GM23338 (cell line): ENCODE data around the gene FRMPD1.

Experiments
- EZH2 ChIP-seq: fragments of 200-600 bp; sonication (generic); IDR thresholded peaks from one replicate; pipeline ENCODE4 v1.8.0; 2017; ENCODE audit warnings: antibody characterized with exemption, mild to moderate bottlenecking, low read depth; ENCODE audit not compliant: unreplicated experiment
- POLR2AphosphoS5 ChIP-seq: IDR thresholded peaks from 2 replicates; pipeline ENCODE4 v1.6.1; 2016; ENCODE audit warnings: antibody characterized with exemption, low read depth
- TF ChIP-seq, protein P1 (sequence below), 2 experiments: fragments of 200-600 bp in 1 of 2; sonication (generic) in 1 of 2; conservative IDR thresholded peaks; 2 replicates each; pipeline versions ENCODE4 v1.5.1 to v1.6.1; 2016 to 2017; ENCODE audit warnings: antibody characterized with exemption in 2 of 2, low read depth in 2 of 2, mild to moderate bottlenecking in 2 of 2, moderate library complexity in 1 of 2

DNA sequence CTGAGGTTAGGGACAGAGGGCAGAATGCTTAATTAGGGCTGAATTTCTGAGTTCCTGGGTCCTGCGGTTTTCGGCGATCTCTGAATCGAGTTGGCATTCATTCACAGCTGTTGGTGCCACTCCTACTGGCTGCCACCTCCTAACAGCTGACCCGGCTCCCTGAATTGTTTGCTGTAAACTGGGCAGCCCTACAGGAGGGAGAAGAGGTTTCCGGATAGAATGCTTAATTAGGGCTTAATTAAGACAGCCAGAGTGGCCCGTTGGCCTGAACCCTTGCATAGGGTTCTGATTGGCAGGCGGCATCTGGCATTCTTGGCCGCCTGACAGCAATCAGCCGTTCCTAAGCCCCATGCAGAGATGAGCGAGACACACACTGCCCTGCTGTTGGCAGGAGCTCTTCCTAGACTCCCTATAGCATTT is 25.7 kb downstream of the FRMPD1 start:
- TF ChIP-seq, protein P1, sequence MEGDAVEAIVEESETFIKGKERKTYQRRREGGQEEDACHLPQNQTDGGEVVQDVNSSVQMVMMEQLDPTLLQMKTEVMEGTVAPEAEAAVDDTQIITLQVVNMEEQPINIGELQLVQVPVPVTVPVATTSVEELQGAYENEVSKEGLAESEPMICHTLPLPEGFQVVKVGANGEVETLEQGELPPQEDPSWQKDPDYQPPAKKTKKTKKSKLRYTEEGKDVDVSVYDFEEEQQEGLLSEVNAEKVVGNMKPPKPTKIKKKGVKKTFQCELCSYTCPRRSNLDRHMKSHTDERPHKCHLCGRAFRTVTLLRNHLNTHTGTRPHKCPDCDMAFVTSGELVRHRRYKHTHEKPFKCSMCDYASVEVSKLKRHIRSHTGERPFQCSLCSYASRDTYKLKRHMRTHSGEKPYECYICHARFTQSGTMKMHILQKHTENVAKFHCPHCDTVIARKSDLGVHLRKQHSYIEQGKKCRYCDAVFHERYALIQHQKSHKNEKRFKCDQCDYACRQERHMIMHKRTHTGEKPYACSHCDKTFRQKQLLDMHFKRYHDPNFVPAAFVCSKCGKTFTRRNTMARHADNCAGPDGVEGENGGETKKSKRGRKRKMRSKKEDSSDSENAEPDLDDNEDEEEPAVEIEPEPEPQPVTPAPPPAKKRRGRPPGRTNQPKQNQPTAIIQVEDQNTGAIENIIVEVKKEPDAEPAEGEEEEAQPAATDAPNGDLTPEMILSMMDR (conservative IDR thresholded peaks at IDR 0.05; ENCODE audit: low read depth in 2 of 2) = no peak
- TF ChIP-seq EZH2 = no peak
- no peak for TF ChIP-seq POLR2AphosphoS5
